Loucy (cell line): Measurements from ENCODE around the gene MAP7D2.

ENCODE experiments used
- H2AFZ ChIP-seq: fragments of 200-600 bp; sonication (generic); 2 replicates; pipeline ENCODE4 v1.6.0; 2016; ENCODE audit warnings: antibody characterized with exemption, mild to moderate bottlenecking, low read length, moderate library complexity
- H3F3A ChIP-seq: fragments of 200-600 bp; 2 replicates; pipeline ENCODE4 v1.6.0; 2016; ENCODE audit warnings: antibody characterized with exemption, low read depth, mild to moderate bottlenecking
- H3K27me3 ChIP-seq: fragments of 200-600 bp; sonication (generic); 2 replicates; pipeline ENCODE4 v1.6.1; 2014; ENCODE audit warnings: low read length, mild to moderate bottlenecking; ENCODE audit not compliant: insufficient read depth, poor library complexity, severe bottlenecking
- H3K36me3 ChIP-seq: fragments of 200-600 bp; sonication (generic); 2 replicates; pipeline ENCODE4 v1.6.1; 2016; ENCODE audit warnings: low read length; ENCODE audit not compliant: insufficient read depth
- H3K4me1 ChIP-seq: fragments of 200-600 bp; sonication (generic); 2 replicates; pipeline ENCODE4 v1.5.1; 2014; ENCODE audit warnings: low read length, mild to moderate bottlenecking; ENCODE audit not compliant: insufficient read depth, poor library complexity, severe bottlenecking
- H3K4me2 ChIP-seq: fragments of 200-600 bp; sonication (generic); 2 replicates; pipeline ENCODE4 v1.6.0; 2014; ENCODE audit warnings: antibody characterized with exemption, low read length, low read depth, mild to moderate bottlenecking; ENCODE audit not compliant: poor library complexity, severe bottlenecking
- H3K4me3 ChIP-seq: fragments of 200-600 bp; sonication (generic); 2 replicates; pipeline ENCODE4 v1.5.1; 2014; ENCODE audit warnings: low read length, mild to moderate bottlenecking, mixed read lengths; ENCODE audit not compliant: poor library complexity, severe bottlenecking
- H3K79me2 ChIP-seq: fragments of 200-600 bp; sonication (generic); 2 replicates; pipeline ENCODE4 v1.6.1; 2014; ENCODE audit warnings: low read length; ENCODE audit not compliant: insufficient read depth
- H3K9ac ChIP-seq: fragments of 200-600 bp; sonication (generic); 2 replicates; pipeline ENCODE4 v1.6.0; 2014; ENCODE audit warnings: mild to moderate bottlenecking, low read depth, low read length, moderate library complexity; ENCODE audit not compliant: poor library complexity, severe bottlenecking
- H3K9me2 ChIP-seq: fragments of 200-600 bp; sonication (generic); replicated peaks from 2 replicates; pipeline ENCODE4 v1.6.1; 2016; ENCODE audit warnings: low read depth, low read length, mixed read lengths
- H3K9me3 ChIP-seq: fragments of 200-600 bp; sonication (generic); 2 replicates; pipeline ENCODE4 v1.6.1; 2014; ENCODE audit warnings: mild to moderate bottlenecking, antibody characterized with exemption, low read length, low read depth; ENCODE audit not compliant: insufficient read depth
- H4K20me1 ChIP-seq: fragments of 200-600 bp; sonication (generic); 2 replicates; pipeline ENCODE4 v1.6.0; 2014; ENCODE audit warnings: antibody characterized with exemption, low read length, mild to moderate bottlenecking; ENCODE audit not compliant: insufficient read depth, poor library complexity, severe bottlenecking
- CTCF ChIP-seq: fragments of 200-600 bp; sonication (generic); conservative IDR thresholded peaks from 2 replicates; pipeline ENCODE4 v1.5.1; 2014; ENCODE audit warnings: mild to moderate bottlenecking, antibody characterized with exemption, low read length
- EZH2phosphoT487 ChIP-seq: fragments of 200-600 bp; IDR thresholded peaks from 2 replicates; pipeline ENCODE4 v1.6.1; 2018; ENCODE audit warnings: antibody characterized with exemption, mild to moderate bottlenecking, moderate library complexity, borderline replicate concordance

The MAP7D2 gene

GRCh38 chrX:20053537-20053936, 63.2 kb downstream of the MAP7D2 start:
- no peaks in the 10 kb centered on the region for H3K36me3 ChIP-seq
- H3K4me2 ChIP-seq, result no peak overlapping the region
- H4K20me1 ChIP-seq, result no peaks in the 10 kb centered on the region
- no peaks in the 10 kb centered on the region for H3K9me2 ChIP-seq
- no peaks in the 10 kb centered on the region for H3F3A ChIP-seq
- H2AFZ ChIP-seq, result no peak overlapping the region
- no peak overlapping the region for H3K9ac ChIP-seq
- H3K27me3 ChIP-seq, result no peaks in the 10 kb centered on the region
- H3K79me2 ChIP-seq, result no peaks in the 10 kb centered on the region
- H3K9me3 ChIP-seq, result no peaks in the 10 kb centered on the region
- TF ChIP-seq EZH2phosphoT487 (no peak), CTCF (no peak)
- H3K4me3 ChIP-seq, result no peak overlapping the region
- H3K4me1 ChIP-seq, result peaks cover 24% of the 10 kb centered on the region

GRCh38 chrX:20046864-20047263, 69.8 kb downstream of the MAP7D2 start:
- no peak for TF ChIP-seq EZH2phosphoT487
- no peak for TF ChIP-seq CTCF
- Histone ChIP-seq H2AFZ (no peak overlapping the region), H3K9me2 (no peaks in the 10 kb centered on the region), H3K79me2 (no peaks in the 10 kb centered on the region), H3K27me3 (no peaks in the 10 kb centered on the region), H4K20me1 (no peaks in the 10 kb centered on the region), H3K36me3 (no peaks in the 10 kb centered on the region), H3K9ac (no peak overlapping the region), H3K4me1 (no peaks in the 10 kb centered on the region), H3K4me3 (no peak overlapping the region), H3F3A (no peaks in the 10 kb centered on the region), H3K4me2 (no peak overlapping the region), H3K9me3 (no peaks in the 10 kb centered on the region)

GRCh38 chrX:20046223-20046622, 70.5 kb downstream of the MAP7D2 start:
- no peak overlapping the region for H3K4me2 ChIP-seq
- no peaks in the 10 kb centered on the region for H3K27me3 ChIP-seq
- H3K9me2 ChIP-seq, result no peaks in the 10 kb centered on the region
- H4K20me1 ChIP-seq, result no peaks in the 10 kb centered on the region
- H2AFZ ChIP-seq, result no peak overlapping the region
- H3K79me2 ChIP-seq, result no peaks in the 10 kb centered on the region
- H3F3A ChIP-seq, result no peaks in the 10 kb centered on the region
- no peaks in the 10 kb centered on the region for H3K9me3 ChIP-seq
- no peak overlapping the region for H3K9ac ChIP-seq
- no peaks in the 10 kb centered on the region for H3K36me3 ChIP-seq
- TF ChIP-seq CTCF (no peak), EZH2phosphoT487 (no peak)
- no peaks in the 10 kb centered on the region for H3K4me1 ChIP-seq
- no peak overlapping the region for H3K4me3 ChIP-seq
